ENCODE measurements around the gene IFITM5. TPM values are rescaled to one million over a fixed set of nuclear protein-coding genes. Genes with fewer than 3 reads are reported as not detected.
A peak's percentile ranks its signal among the peaks of the same experiment; 100 is the strongest.

The IFITM5 gene
- total RNA-seq, 1 experiment from 2014 or later = not detected

- H3K4me1 ChIP-seq (ENCODE audit: insufficient read depth, low read length) = peaks cover 4% of the 10 kb centered on the region; the same call in 1 of the 2 replicates
- no peak overlapping the region for H2BK15ac ChIP-seq (ENCODE audit: low read depth, low read length)
- whole genome bisulfite sequencing (ENCODE audit: extremely low coverage, insufficient read length, low lambda C conversion rate) = no CpG with 5 or more reads among the region's 19 CpGs
- peaks cover 1% of the 10 kb centered on the region for H3K27me3 Mint-ChIP-seq (ENCODE audit: low read depth)
- H2BK12ac ChIP-seq (ENCODE audit: insufficient read length, low read depth, low read length) = no peak overlapping the region
- no peak overlapping the region for H2BK20ac ChIP-seq (ENCODE audit: low read depth, low read length, poor library complexity, severe bottlenecking)
- H3K27ac Mint-ChIP-seq = peak overlapping the region; percentile 82 to 92 (median 91); a peak in 4 of 7 replicates
- H3K18ac ChIP-seq (ENCODE audit: insufficient read length, low read depth, low read length) = no peak overlapping the region
- H3K23me2 ChIP-seq (ENCODE audit: insufficient read length, low read depth, low read length, poor library complexity, severe bottlenecking) = no peaks in the 10 kb centered on the region
- H3K79me1 ChIP-seq (ENCODE audit: insufficient read depth, low read depth, low read length, poor library complexity, severe bottlenecking) = no peaks in the 10 kb centered on the region
- H2BK120ac ChIP-seq (ENCODE audit: low read depth, low read length, poor library complexity, severe bottlenecking) = no peak overlapping the region
- H4K8ac ChIP-seq (replicated peaks; ENCODE audit: insufficient read length, low read depth, low read length) = no peak overlapping the region
- no peak for DNase-seq
- no peaks in the 10 kb centered on the region for H3K9me3 ChIP-seq (ENCODE audit: control insufficient read depth, low read depth, low read length)
- H3K4me3 Mint-ChIP-seq = no peak overlapping the region; a peak in 1 of 5 replicates
- no peak overlapping the region for H3K23ac ChIP-seq (ENCODE audit: insufficient read length, low read depth, low read length)
- H3K14ac ChIP-seq (ENCODE audit: insufficient read depth, low read length) = no peak overlapping the region; the same call in 1 of the 2 replicates
- H3K9me3 Mint-ChIP-seq = peaks cover 8 to 9% of the 10 kb centered on the region in 2 experiments
- H2BK5ac ChIP-seq (ENCODE audit: insufficient read length, low read length) = no peak overlapping the region
- H2AFZ ChIP-seq (ENCODE audit: low read length) = no peak overlapping the region
- TF ChIP-seq CTCF (conservative IDR thresholded peaks at IDR 0.05) = no peak
- no peak overlapping the region for H3K4me2 ChIP-seq (ENCODE audit: insufficient read depth, insufficient read length, low read length)
- H3K9ac ChIP-seq (ENCODE audit: extremely low read depth, insufficient read length, low read length) = no peak overlapping the region
- no peak overlapping the region for H3K4ac ChIP-seq (ENCODE audit: low read depth, low read length)
- peaks cover 23 to 30% of the 10 kb centered on the region in 2 experiments for H3K4me1 Mint-ChIP-seq
- no peak overlapping the region for H4K91ac ChIP-seq (ENCODE audit: insufficient read length, low read depth, low read length)
- H3K79me2 ChIP-seq (ENCODE audit: insufficient read depth, low read length) = no peaks in the 10 kb centered on the region
- H3T11ph ChIP-seq (ENCODE audit: low read length) = no peak overlapping the region
- no peak overlapping the region for H4K5ac ChIP-seq (ENCODE audit: insufficient read length, low read depth, low read length)
- no peak overlapping the region for H3K27ac ChIP-seq (ENCODE audit: insufficient read length, low read depth, low read length)
- no peaks in the 10 kb centered on the region for H4K20me1 ChIP-seq (ENCODE audit: control insufficient read depth, insufficient read depth, insufficient read length)
- H3K27me3 ChIP-seq (ENCODE audit: insufficient read depth, low read length) = no peaks in the 10 kb centered on the region
- H3K36me3 Mint-ChIP-seq (ENCODE audit: insufficient read depth in 1 of 3, low read depth in 3 of 3) = peaks cover 3 to 21% (median 7%) of the 10 kb centered on the region in 3 experiments; a peak in 6 of 7 replicates
- H2AK5ac ChIP-seq (ENCODE audit: insufficient read length, low read length) = no peak overlapping the region
- no peak overlapping the region for H3K56ac ChIP-seq (ENCODE audit: insufficient read length, low read depth, low read length)
Observed at GRCh38 chr11:326842-327580, 27.7 kb upstream of the IFITM5 start.
